GM23338 (cell line): ENCODE results near the gene MAST4. TPM values are rescaled to one million over a fixed set of nuclear protein-coding genes. Genes with fewer than 3 reads are reported as not detected.

Source experiments
- ATAC-seq: fragments of 200-7000 bp; cut with Tn5 transposase; 3 replicates; pipeline ENCODE4 v1.9.1; 2020
- DNase-seq: peaks from one replicate; pipeline ENCODE4 v3.0.0-alpha.2; 2015; ENCODE audit warnings: low spot score
- H2AFZ ChIP-seq: fragments of 200-600 bp; sonication (generic); 2 replicates; pipeline ENCODE4 v1.8.0; 2016; ENCODE audit warnings: antibody characterized with exemption, mild to moderate bottlenecking, moderate library complexity
- H3F3A ChIP-seq: fragments of 200-600 bp; sonication (generic); replicated peaks from 2 replicates; pipeline ENCODE4 v1.8.0; 2017; ENCODE audit warnings: antibody characterized with exemption, mixed run types, low read depth
- H3K27ac ChIP-seq: fragments of 200-600 bp; sonication (generic); 2 replicates; pipeline ENCODE4 v1.6.1; 2016; ENCODE audit warnings: low read depth
- H3K27me3 ChIP-seq: fragments of 200-600 bp; sonication (generic); 2 replicates; pipeline ENCODE4 v1.8.0; 2016; ENCODE audit warnings: mild to moderate bottlenecking, mixed run types, moderate library complexity; ENCODE audit not compliant: insufficient read depth
- H3K36me3 ChIP-seq: fragments of 200-600 bp; sonication (generic); 2 replicates; pipeline ENCODE4 v1.8.0; 2016; ENCODE audit warnings: mild to moderate bottlenecking; ENCODE audit not compliant: insufficient read depth
- H3K4me1 ChIP-seq: fragments of 200-600 bp; sonication (generic); 2 replicates; pipeline ENCODE4 v1.8.0; 2016; ENCODE audit warnings: mild to moderate bottlenecking, moderate library complexity; ENCODE audit not compliant: insufficient read depth
- H3K4me2 ChIP-seq: fragments of 200-600 bp; sonication (generic); 2 replicates; pipeline ENCODE4 v1.7.1; 2017; ENCODE audit warnings: mixed run types
- H3K4me3 ChIP-seq: fragments of 200-600 bp; sonication (generic); 2 replicates; pipeline ENCODE4 v1.6.1; 2016; ENCODE audit warnings: mixed run types
- H3K79me2 ChIP-seq: fragments of 200-600 bp; sonication (generic); replicated peaks from 2 replicates; pipeline ENCODE4 v1.8.0; 2017; ENCODE audit warnings: mild to moderate bottlenecking; ENCODE audit not compliant: insufficient read depth
- H3K9me2 ChIP-seq: fragments of 200-600 bp; sonication (generic); 2 replicates; pipeline ENCODE4 v1.8.0; 2017; ENCODE audit not compliant: insufficient read depth
- H4K20me1 ChIP-seq: fragments of 200-600 bp; sonication (generic); replicated peaks from 2 replicates; pipeline ENCODE4 v1.8.0; 2017; ENCODE audit warnings: mild to moderate bottlenecking; ENCODE audit not compliant: insufficient read depth
- H3K27ac Mint-ChIP-seq: 2 replicates; pipeline ENCODE4 v1.8.0; 2020; ENCODE audit warnings: inconsistent platforms, mild to moderate bottlenecking, moderate library complexity, mixed read lengths
- H3K27me3 Mint-ChIP-seq: 3 replicates; pipeline ENCODE4 v1.8.0; 2022; ENCODE audit warnings: low read depth, mild to moderate bottlenecking, moderate library complexity, mixed read lengths, inconsistent platforms; ENCODE audit not compliant: insufficient read depth, poor library complexity
- H3K36me3 Mint-ChIP-seq: 3 replicates; pipeline ENCODE4 v1.8.0; 2021; ENCODE audit warnings: low read depth, mild to moderate bottlenecking, inconsistent platforms, moderate library complexity, mixed read lengths
- H3K4me1 Mint-ChIP-seq: 3 replicates; pipeline ENCODE4 v1.8.0; 2020; ENCODE audit warnings: mild to moderate bottlenecking, inconsistent platforms, mixed read lengths
- H3K4me3 Mint-ChIP-seq: 3 replicates; pipeline ENCODE4 v1.8.0; 2021; ENCODE audit warnings: moderate library complexity, mild to moderate bottlenecking, inconsistent platforms, mixed read lengths
- H3K9me3 Mint-ChIP-seq: 3 replicates; pipeline ENCODE4 v1.8.0; 2020; ENCODE audit warnings: moderate library complexity, mild to moderate bottlenecking, inconsistent platforms, mixed read lengths
- CREB1 ChIP-seq: fragments of 250-450 bp; sonication (Bioruptor Pico); IDR thresholded peaks from 2 replicates; pipeline ENCODE4 v1.5.0; 2020; ENCODE audit warnings: low read depth, mild to moderate bottlenecking, moderate library complexity
- EZH2 ChIP-seq: fragments of 200-600 bp; sonication (generic); IDR thresholded peaks from one replicate; pipeline ENCODE4 v1.8.0; 2017; ENCODE audit warnings: antibody characterized with exemption, mild to moderate bottlenecking, low read depth; ENCODE audit not compliant: unreplicated experiment
- EZH2phosphoT487 ChIP-seq: fragments of 200-600 bp; sonication (generic); IDR thresholded peaks from one replicate; pipeline ENCODE4 v1.8.1; 2018; ENCODE audit warnings: antibody characterized with exemption; ENCODE audit not compliant: unreplicated experiment
- JUNB ChIP-seq: IDR thresholded peaks from one replicate; pipeline ENCODE4 v1.6.1; 2016; ENCODE audit warnings: antibody characterized with exemption; ENCODE audit not compliant: unreplicated experiment
- NANOG ChIP-seq: IDR thresholded peaks from 2 replicates; pipeline ENCODE4 v1.6.1; 2016; ENCODE audit warnings: antibody characterized with exemption, borderline replicate concordance
- POLR2AphosphoS5 ChIP-seq: IDR thresholded peaks from 2 replicates; pipeline ENCODE4 v1.6.1; 2016; ENCODE audit warnings: antibody characterized with exemption, low read depth
- STAT1 ChIP-seq: IDR thresholded peaks from one replicate; pipeline ENCODE4 v1.6.1; 2016; ENCODE audit warnings: antibody characterized with exemption; ENCODE audit not compliant: unreplicated experiment
- ZNF114 ChIP-seq: fragments of 250-450 bp; sonication (Bioruptor Pico); IDR thresholded peaks from 2 replicates; pipeline ENCODE4 v1.5.0; 2020; ENCODE audit warnings: mild to moderate bottlenecking, moderate library complexity
- ZNF331 ChIP-seq: fragments of 250-450 bp; sonication (Bioruptor Pico); IDR thresholded peaks from 2 replicates; pipeline ENCODE4 v1.5.0; 2020; ENCODE audit warnings: low read depth, mild to moderate bottlenecking, moderate library complexity
- polyA plus RNA-seq: library from polyadenylated mRNA; unstranded; fragments of >200 nt; fragmentation: Nextera tagmentation; extraction: Ambion mirVana; gene quantifications from 2 replicates; pipeline ENCODE4 v1.2.1, GENCODE V29; 2016
- total RNA-seq: library from RNA; depleted of rRNA; stranded (reverse); fragments of >200 nt; shearing (Covaris generic); gene quantifications from 2 replicates; pipeline ENCODE4 v1.2.3, GENCODE V29; 2014
- TF ChIP-seq, protein P1 (sequence below): fragments of 250-450 bp; sonication (Bioruptor Pico); IDR thresholded peaks from 2 replicates; pipeline ENCODE4 v1.5.0; 2020; ENCODE audit warnings: mild to moderate bottlenecking, moderate library complexity
- TF ChIP-seq, protein P2 (sequence below), 2 experiments: fragments of 200-600 bp in 1 of 2; sonication (generic) in 1 of 2; conservative IDR thresholded peaks; 2 replicates each; pipeline versions ENCODE4 v1.5.1 to v1.6.1; 2016 to 2017; ENCODE audit warnings: antibody characterized with exemption in 2 of 2, low read depth in 2 of 2, mild to moderate bottlenecking in 2 of 2, moderate library complexity in 1 of 2
- TF ChIP-seq, protein P3 (sequence below): IDR thresholded peaks from 2 replicates; pipeline ENCODE4 v1.6.1; 2016; ENCODE audit warnings: antibody characterized with exemption
- TF ChIP-seq, protein P4 (sequence below): IDR thresholded peaks from one replicate; pipeline ENCODE4 v1.6.1; 2018; ENCODE audit warnings: antibody characterized with exemption; ENCODE audit not compliant: unreplicated experiment

Gene MAST4
- total and polyA plus RNA-seq, 2 experiments from 2014 or later, result 3.6 to 8.5 TPM

DNA sequence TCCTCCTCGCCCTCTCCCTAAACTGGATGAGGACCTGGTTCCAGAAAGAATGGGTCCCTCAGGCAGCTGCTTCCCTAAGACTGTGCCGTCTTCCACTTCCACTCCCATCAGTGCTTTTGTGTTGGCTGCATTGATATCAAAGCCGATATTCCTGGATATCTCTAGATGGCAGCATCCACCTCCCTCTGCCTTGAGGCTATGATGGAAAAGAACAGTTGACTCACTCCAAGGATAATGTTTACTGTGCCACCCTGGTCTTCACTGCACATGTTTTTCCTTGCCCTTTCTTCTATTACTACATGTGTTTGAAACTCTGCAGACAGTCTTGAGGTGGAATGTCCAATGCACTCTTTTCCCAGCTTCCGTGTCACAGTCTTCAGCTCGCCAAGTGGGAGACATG is 211.6 kb downstream of the MAST4 start (continued):
- TF ChIP-seq, protein P1, sequence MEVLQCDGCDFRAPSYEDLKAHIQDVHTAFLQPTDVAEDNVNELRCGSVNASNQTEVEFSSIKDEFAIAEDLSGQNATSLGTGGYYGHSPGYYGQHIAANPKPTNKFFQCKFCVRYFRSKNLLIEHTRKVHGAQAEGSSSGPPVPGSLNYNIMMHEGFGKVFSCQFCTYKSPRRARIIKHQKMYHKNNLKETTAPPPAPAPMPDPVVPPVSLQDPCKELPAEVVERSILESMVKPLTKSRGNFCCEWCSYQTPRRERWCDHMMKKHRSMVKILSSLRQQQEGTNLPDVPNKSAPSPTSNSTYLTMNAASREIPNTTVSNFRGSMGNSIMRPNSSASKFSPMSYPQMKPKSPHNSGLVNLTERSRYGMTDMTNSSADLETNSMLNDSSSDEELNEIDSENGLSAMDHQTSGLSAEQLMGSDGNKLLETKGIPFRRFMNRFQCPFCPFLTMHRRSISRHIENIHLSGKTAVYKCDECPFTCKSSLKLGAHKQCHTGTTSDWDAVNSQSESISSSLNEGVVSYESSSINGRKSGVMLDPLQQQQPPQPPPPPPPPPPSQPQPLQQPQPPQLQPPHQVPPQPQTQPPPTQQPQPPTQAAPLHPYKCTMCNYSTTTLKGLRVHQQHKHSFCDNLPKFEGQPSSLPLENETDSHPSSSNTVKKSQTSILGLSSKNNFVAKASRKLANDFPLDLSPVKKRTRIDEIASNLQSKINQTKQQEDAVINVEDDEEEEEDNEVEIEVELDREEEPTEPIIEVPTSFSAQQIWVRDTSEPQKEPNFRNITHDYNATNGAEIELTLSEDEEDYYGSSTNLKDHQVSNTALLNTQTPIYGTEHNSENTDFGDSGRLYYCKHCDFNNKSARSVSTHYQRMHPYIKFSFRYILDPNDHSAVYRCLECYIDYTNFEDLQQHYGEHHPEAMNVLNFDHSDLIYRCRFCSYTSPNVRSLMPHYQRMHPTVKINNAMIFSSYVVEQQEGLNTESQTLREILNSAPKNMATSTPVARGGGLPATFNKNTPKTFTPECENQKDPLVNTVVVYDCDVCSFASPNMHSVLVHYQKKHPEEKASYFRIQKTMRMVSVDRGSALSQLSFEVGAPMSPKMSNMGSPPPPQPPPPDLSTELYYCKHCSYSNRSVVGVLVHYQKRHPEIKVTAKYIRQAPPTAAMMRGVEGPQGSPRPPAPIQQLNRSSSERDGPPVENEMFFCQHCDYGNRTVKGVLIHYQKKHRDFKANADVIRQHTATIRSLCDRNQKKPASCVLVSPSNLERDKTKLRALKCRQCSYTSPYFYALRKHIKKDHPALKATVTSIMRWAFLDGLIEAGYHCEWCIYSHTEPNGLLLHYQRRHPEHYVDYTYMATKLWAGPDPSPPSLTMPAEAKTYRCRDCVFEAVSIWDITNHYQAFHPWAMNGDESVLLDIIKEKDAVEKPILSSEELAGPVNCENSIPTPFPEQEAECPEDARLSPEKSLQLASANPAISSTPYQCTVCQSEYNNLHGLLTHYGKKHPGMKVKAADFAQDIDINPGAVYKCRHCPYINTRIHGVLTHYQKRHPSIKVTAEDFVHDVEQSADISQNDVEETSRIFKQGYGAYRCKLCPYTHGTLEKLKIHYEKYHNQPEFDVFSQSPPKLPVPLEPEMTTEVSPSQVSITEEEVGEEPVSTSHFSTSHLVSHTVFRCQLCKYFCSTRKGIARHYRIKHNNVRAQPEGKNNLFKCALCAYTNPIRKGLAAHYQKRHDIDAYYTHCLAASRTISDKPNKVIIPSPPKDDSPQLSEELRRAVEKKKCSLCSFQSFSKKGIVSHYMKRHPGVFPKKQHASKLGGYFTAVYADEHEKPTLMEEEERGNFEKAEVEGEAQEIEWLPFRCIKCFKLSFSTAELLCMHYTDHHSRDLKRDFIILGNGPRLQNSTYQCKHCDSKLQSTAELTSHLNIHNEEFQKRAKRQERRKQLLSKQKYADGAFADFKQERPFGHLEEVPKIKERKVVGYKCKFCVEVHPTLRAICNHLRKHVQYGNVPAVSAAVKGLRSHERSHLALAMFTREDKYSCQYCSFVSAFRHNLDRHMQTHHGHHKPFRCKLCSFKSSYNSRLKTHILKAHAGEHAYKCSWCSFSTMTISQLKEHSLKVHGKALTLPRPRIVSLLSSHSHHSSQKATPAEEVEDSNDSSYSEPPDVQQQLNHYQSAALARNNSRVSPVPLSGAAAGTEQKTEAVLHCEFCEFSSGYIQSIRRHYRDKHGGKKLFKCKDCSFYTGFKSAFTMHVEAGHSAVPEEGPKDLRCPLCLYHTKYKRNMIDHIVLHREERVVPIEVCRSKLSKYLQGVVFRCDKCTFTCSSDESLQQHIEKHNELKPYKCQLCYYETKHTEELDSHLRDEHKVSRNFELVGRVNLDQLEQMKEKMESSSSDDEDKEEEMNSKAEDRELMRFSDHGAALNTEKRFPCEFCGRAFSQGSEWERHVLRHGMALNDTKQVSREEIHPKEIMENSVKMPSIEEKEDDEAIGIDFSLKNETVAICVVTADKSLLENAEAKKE (CRISPR knock-in tag), result no peak

DNA sequence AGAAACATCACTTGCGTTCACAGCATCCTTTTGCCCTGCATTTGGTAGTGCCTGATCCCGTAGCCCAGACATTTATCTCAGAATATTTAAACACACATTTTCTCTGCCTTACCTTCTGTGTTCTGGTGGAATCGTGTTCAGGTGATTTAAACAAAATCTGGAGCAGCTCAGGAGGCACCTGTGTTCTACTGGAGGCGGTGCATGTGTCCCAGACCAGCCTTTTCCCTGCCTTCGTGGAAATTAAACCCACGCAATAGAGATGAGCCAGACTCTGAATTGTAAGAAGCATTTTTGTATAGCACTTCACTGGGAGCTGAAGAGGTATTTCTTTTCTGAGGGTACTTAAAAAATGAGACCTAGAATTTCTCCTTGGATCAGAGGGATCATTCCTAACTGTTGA is 212.5 kb downstream of the MAST4 start:
- Histone ChIP-seq H3K36me3 (no peaks in the 10 kb centered on the region), H3K27ac (no peak overlapping the region), H3K79me2 (no peaks in the 10 kb centered on the region), H4K20me1 (no peaks in the 10 kb centered on the region), H3K4me1 (peaks cover 8% of the 10 kb centered on the region), H3K27me3 (no peaks in the 10 kb centered on the region), H3K4me2 (no peak overlapping the region), H3F3A (no peaks in the 10 kb centered on the region), H2AFZ (no peak overlapping the region), H3K4me3 (no peak overlapping the region), H3K9me2 (no peaks in the 10 kb centered on the region)
- ATAC-seq (no peak), DNase-seq (no peak)
- H3K4me3 Mint-ChIP-seq, result no peak overlapping the region
- peaks cover 2% of the 10 kb centered on the region for H3K27me3 Mint-ChIP-seq
- H3K4me1 Mint-ChIP-seq, result peaks cover 13% of the 10 kb centered on the region
- H3K27ac Mint-ChIP-seq, result no peak overlapping the region
- TF ChIP-seq, protein P2, sequence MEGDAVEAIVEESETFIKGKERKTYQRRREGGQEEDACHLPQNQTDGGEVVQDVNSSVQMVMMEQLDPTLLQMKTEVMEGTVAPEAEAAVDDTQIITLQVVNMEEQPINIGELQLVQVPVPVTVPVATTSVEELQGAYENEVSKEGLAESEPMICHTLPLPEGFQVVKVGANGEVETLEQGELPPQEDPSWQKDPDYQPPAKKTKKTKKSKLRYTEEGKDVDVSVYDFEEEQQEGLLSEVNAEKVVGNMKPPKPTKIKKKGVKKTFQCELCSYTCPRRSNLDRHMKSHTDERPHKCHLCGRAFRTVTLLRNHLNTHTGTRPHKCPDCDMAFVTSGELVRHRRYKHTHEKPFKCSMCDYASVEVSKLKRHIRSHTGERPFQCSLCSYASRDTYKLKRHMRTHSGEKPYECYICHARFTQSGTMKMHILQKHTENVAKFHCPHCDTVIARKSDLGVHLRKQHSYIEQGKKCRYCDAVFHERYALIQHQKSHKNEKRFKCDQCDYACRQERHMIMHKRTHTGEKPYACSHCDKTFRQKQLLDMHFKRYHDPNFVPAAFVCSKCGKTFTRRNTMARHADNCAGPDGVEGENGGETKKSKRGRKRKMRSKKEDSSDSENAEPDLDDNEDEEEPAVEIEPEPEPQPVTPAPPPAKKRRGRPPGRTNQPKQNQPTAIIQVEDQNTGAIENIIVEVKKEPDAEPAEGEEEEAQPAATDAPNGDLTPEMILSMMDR (conservative IDR thresholded peaks at IDR 0.05; ENCODE audit: low read depth in 2 of 2), result no peak
- TF ChIP-seq EZH2phosphoT487 (no peak), EZH2 (no peak), POLR2AphosphoS5 (no peak), CREB1 (CRISPR knock-in tag) (no peak), STAT1 (no peak), ZNF331 (CRISPR knock-in tag) (no peak), NANOG (no peak), ZNF114 (CRISPR knock-in tag) (no peak), JUNB (no peak)
- TF ChIP-seq, protein P3, sequence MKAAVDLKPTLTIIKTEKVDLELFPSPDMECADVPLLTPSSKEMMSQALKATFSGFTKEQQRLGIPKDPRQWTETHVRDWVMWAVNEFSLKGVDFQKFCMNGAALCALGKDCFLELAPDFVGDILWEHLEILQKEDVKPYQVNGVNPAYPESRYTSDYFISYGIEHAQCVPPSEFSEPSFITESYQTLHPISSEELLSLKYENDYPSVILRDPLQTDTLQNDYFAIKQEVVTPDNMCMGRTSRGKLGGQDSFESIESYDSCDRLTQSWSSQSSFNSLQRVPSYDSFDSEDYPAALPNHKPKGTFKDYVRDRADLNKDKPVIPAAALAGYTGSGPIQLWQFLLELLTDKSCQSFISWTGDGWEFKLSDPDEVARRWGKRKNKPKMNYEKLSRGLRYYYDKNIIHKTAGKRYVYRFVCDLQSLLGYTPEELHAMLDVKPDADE, result no peak
- TF ChIP-seq, protein P4, sequence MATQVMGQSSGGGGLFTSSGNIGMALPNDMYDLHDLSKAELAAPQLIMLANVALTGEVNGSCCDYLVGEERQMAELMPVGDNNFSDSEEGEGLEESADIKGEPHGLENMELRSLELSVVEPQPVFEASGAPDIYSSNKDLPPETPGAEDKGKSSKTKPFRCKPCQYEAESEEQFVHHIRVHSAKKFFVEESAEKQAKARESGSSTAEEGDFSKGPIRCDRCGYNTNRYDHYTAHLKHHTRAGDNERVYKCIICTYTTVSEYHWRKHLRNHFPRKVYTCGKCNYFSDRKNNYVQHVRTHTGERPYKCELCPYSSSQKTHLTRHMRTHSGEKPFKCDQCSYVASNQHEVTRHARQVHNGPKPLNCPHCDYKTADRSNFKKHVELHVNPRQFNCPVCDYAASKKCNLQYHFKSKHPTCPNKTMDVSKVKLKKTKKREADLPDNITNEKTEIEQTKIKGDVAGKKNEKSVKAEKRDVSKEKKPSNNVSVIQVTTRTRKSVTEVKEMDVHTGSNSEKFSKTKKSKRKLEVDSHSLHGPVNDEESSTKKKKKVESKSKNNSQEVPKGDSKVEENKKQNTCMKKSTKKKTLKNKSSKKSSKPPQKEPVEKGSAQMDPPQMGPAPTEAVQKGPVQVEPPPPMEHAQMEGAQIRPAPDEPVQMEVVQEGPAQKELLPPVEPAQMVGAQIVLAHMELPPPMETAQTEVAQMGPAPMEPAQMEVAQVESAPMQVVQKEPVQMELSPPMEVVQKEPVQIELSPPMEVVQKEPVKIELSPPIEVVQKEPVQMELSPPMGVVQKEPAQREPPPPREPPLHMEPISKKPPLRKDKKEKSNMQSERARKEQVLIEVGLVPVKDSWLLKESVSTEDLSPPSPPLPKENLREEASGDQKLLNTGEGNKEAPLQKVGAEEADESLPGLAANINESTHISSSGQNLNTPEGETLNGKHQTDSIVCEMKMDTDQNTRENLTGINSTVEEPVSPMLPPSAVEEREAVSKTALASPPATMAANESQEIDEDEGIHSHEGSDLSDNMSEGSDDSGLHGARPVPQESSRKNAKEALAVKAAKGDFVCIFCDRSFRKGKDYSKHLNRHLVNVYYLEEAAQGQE, result no peak
- H3K9me3 Mint-ChIP-seq, result no peaks in the 10 kb centered on the region
- H3K36me3 Mint-ChIP-seq, result no peaks in the 10 kb centered on the region
